H1 (cell line): ENCODE data around the gene ACTN4. TPM values are rescaled to one million over a fixed set of nuclear protein-coding genes. Genes with fewer than 3 reads are reported as not detected.
"Not testable (repeated sequence)": the region's sequence is repeated elsewhere in the genome, so short reads cannot be mapped to it uniquely, and the experiment has no call there.

ENCODE experiments used
- CTCF ChIA-PET: fragments of 300-600 bp; sonication (Branson Sonifier 250); formaldehyde crosslinking; loops from one replicate; lab custom pipeline; 2021; ENCODE audit not compliant: partially characterized antibody; lab: Charles Lee
- POLR2A ChIA-PET: fragments of 300-600 bp; sonication (Branson Sonifier 250); formaldehyde crosslinking; loops from one replicate; lab custom pipeline; 2021; ENCODE audit warnings: inconsistent platforms; ENCODE audit not compliant: partially characterized antibody; lab: Charles Lee
- DNase-seq, 2 experiments: peaks; one replicate each; pipeline versions ENCODE4 v3.0.0 to v3.0.0-alpha.2; 2010 to 2022; ENCODE audit warnings: low spot score in 2 of 2, low read depth in 1 of 2, mixed read lengths in 1 of 2
- FAIRE-seq: peaks from 2 replicates; lab custom pipeline; 2011; peaks lifted over from hg19 to GRCh38; lab: Jason Lieb, UNC
- H2AFZ ChIP-seq: 2 replicates; pipeline ENCODE4 v1.8.1; 2012; ENCODE audit warnings: low read length, inconsistent platforms
- H2AK5ac ChIP-seq: 2 replicates; pipeline ENCODE4 v1.6.1; 2013; ENCODE audit warnings: low read depth, low read length
- H2BK120ac ChIP-seq: replicated peaks from 2 replicates; pipeline ENCODE3; 2013; ENCODE audit warnings: low read depth, low read length, inconsistent platforms
- H2BK12ac ChIP-seq: 2 replicates; pipeline ENCODE4 v1.6.1; 2013; ENCODE audit warnings: low read depth, low read length
- H2BK15ac ChIP-seq: 2 replicates; pipeline ENCODE4 v1.6.1; 2013; ENCODE audit warnings: low read length
- H2BK20ac ChIP-seq: 2 replicates; pipeline ENCODE4 v1.6.1; 2013; ENCODE audit warnings: low read length
- H2BK5ac ChIP-seq: 2 replicates; pipeline ENCODE4 v1.6.1; 2013; ENCODE audit warnings: low read depth, low read length
- H3K14ac ChIP-seq: 2 replicates; pipeline ENCODE4 v1.6.1; 2013; ENCODE audit warnings: inconsistent platforms; ENCODE audit not compliant: insufficient read length
- H3K18ac ChIP-seq: 2 replicates; pipeline ENCODE4 v1.6.1; 2013; ENCODE audit warnings: low read length; ENCODE audit errors: extremely low read depth
- H3K23ac ChIP-seq: 2 replicates; pipeline ENCODE4 v1.6.1; 2013; ENCODE audit warnings: inconsistent platforms; ENCODE audit not compliant: insufficient read length
- H3K23me2 ChIP-seq: 2 replicates; pipeline ENCODE4 v1.6.1; 2013; ENCODE audit warnings: low read depth, low read length
- H3K27ac ChIP-seq: 2 replicates; pipeline ENCODE4 v1.6.1; 2011; ENCODE audit warnings: low read depth, low read length, inconsistent platforms
- H3K27me3 ChIP-seq, 4 experiments: replicated peaks in 1 of 4; 1 replicate in 1 of 4; 2 replicates in 3 of 4; pipeline versions ENCODE4 v1.6.1 to v1.8.1; 2011 to 2013; ENCODE audit warnings: low read length in 3 of 4, mild to moderate bottlenecking in 3 of 4, inconsistent platforms in 2 of 4, mixed read lengths in 2 of 4, moderate library complexity in 1 of 4; ENCODE audit not compliant: control insufficient read depth in 3 of 4, insufficient read depth in 3 of 4; ENCODE audit errors: extremely low read depth in 1 of 4
- H3K36me3 ChIP-seq, 4 experiments: 2 replicates each; pipeline versions ENCODE4 v1.6.1 to v1.8.1; 2011 to 2013; ENCODE audit warnings: mild to moderate bottlenecking in 4 of 4, low read length in 3 of 4, moderate library complexity in 2 of 4, control low read depth in 1 of 4, inconsistent platforms in 1 of 4; ENCODE audit not compliant: insufficient read depth in 4 of 4, control insufficient read depth in 2 of 4
- H3K4ac ChIP-seq: replicated peaks from 2 replicates; pipeline ENCODE3; 2013; ENCODE audit warnings: low read length, low read depth, mixed read lengths, inconsistent platforms; ENCODE audit not compliant: insufficient read length
- H3K4me1 ChIP-seq, 4 experiments: replicated peaks in 1 of 4; 1 replicate in 1 of 4; 2 replicates in 3 of 4; pipeline versions ENCODE4 v1.6.1 to v1.8.1; 2011 to 2013; ENCODE audit warnings: low read length in 3 of 4, inconsistent platforms in 2 of 4, mixed read lengths in 1 of 4; ENCODE audit not compliant: insufficient read depth in 4 of 4, control insufficient read depth in 3 of 4
- H3K4me2 ChIP-seq, 2 experiments: 2 replicates each; pipeline versions ENCODE4 v1.6.1 to v1.8.1; 2011 to 2013; ENCODE audit warnings: low read depth in 2 of 2, low read length in 2 of 2, control low read depth in 1 of 2, inconsistent platforms in 1 of 2, mild to moderate bottlenecking in 1 of 2; ENCODE audit not compliant: insufficient read depth in 1 of 2
- H3K4me3 ChIP-seq, 4 experiments: fragments of 200-600, 300-600 bp in 1 of 4; sonication (generic), shearing (Covaris generic), sonication (Bioruptor Twin) in 1 of 4; 2 replicates each; pipeline versions ENCODE4 v1.5.1 to v1.8.1; 2011 to 2016; ENCODE audit warnings: low read length in 4 of 4, low read depth in 3 of 4, control low read depth in 2 of 4, inconsistent platforms in 2 of 4, mild to moderate bottlenecking in 2 of 4, mixed read lengths in 1 of 4, moderate library complexity in 1 of 4; ENCODE audit not compliant: insufficient read depth in 2 of 4; ENCODE audit errors: extremely low read depth in 1 of 4
- H3K56ac ChIP-seq: replicated peaks from 2 replicates; pipeline ENCODE3; 2013; ENCODE audit warnings: low read depth, mild to moderate bottlenecking, mixed read lengths, low read length, inconsistent platforms; ENCODE audit not compliant: insufficient read length
- H3K79me1 ChIP-seq: 2 replicates; pipeline ENCODE4 v1.6.1; 2013; ENCODE audit warnings: low read depth, low read length, control low read depth
- H3K79me2 ChIP-seq, 2 experiments: 2 replicates each; pipeline versions ENCODE4 v1.6.1 to v1.8.1; 2012 to 2013; ENCODE audit warnings: low read length in 2 of 2, mild to moderate bottlenecking in 2 of 2, inconsistent platforms in 1 of 2; ENCODE audit not compliant: insufficient read depth in 2 of 2, control insufficient read depth in 1 of 2
- H3K9ac ChIP-seq, 4 experiments: replicated peaks in 1 of 4; 1 replicate in 1 of 4; 2 replicates in 3 of 4; pipeline versions ENCODE4 v1.6.1 to v1.8.1; 2011 to 2013; ENCODE audit warnings: low read depth in 3 of 4, low read length in 3 of 4, control low read depth in 2 of 4, mild to moderate bottlenecking in 2 of 4, moderate library complexity in 2 of 4, inconsistent platforms in 1 of 4; ENCODE audit errors: extremely low read depth in 1 of 4
- H3K9me3 ChIP-seq, 2 experiments: 2 replicates each; pipeline versions ENCODE4 v1.6.1 to v1.8.1; 2012 to 2013; ENCODE audit warnings: mild to moderate bottlenecking in 2 of 2, moderate library complexity in 2 of 2, control low read depth in 1 of 2, inconsistent platforms in 1 of 2, low read depth in 1 of 2, low read length in 1 of 2, mixed read lengths in 1 of 2; ENCODE audit not compliant: insufficient read depth in 2 of 2
- H4K20me1 ChIP-seq, 2 experiments: replicated peaks in 1 of 2; 2 replicates each; pipeline versions ENCODE3 to v1.8.1; 2011 to 2013; ENCODE audit warnings: inconsistent platforms in 2 of 2, low read length in 2 of 2, mild to moderate bottlenecking in 1 of 2; ENCODE audit not compliant: insufficient read depth in 2 of 2, control insufficient read depth in 1 of 2
- H4K5ac ChIP-seq: 2 replicates; pipeline ENCODE4 v1.6.1; 2013; ENCODE audit warnings: low read length, low read depth, mixed read lengths, inconsistent platforms; ENCODE audit not compliant: insufficient read length
- H4K8ac ChIP-seq: 2 replicates; pipeline ENCODE4 v1.8.0; 2013; ENCODE audit warnings: mild to moderate bottlenecking, moderate library complexity, low read length, inconsistent platforms; ENCODE audit not compliant: insufficient read depth; ENCODE audit errors: extremely low read depth
- H4K91ac ChIP-seq: replicated peaks from 2 replicates; pipeline ENCODE3; 2013; ENCODE audit warnings: low read length, mixed read lengths, inconsistent platforms; ENCODE audit not compliant: insufficient read length
- WGBS, 2 experiments: shearing (Covaris generic) in 1 of 2; methylation state at CpG; one replicate each; pipeline versions ENCODE4 v1.1.6 to v1.1.7; 2013 to 2015; ENCODE audit warnings: low lambda C conversion rate in 2 of 2, mixed read lengths in 2 of 2, inconsistent platforms in 1 of 2, low coverage in 1 of 2, missing lambda C conversion rate in 1 of 2; ENCODE audit not compliant: insufficient replicate concordance in 2 of 2, insufficient coverage in 1 of 2, insufficient read length in 1 of 2; ENCODE audit errors: extremely low coverage in 1 of 2, missing lambda C conversion rate in 1 of 2; 5-methylcytosine and 5-hydroxymethylcytosine counted together
- polyA plus RNA-seq, 7 experiments: library from polyadenylated mRNA; depleted of rRNA in 3 of 7; stranded (reverse) in 5 of 7; unstranded in 2 of 7; fragments of >200 nt in 5 of 7; fragments of 200-250 nt in 2 of 7; gene quantifications; 1 replicate in 5 of 7; 2 replicates in 1 of 7; 4 replicates in 1 of 7; pipeline versions ENCODE4 v1.2.1 to v1.2.3, GENCODE V29; 2011 to 2013; ENCODE audit warnings: missing spikeins in 2 of 7, mixed read lengths in 2 of 7
- total RNA-seq: library from RNA; stranded (reverse); fragmentation: NEBNext Ultra II Directional; extraction: Animal tissue kit (Norgen Biotek cat#: 25700); gene quantifications from 2 replicates; pipeline ENCODE4 v1.2.1, GENCODE V29; 2021

ACTN4 gene
- total and polyA plus RNA-seq, 2 of the 8 experiments (the other 6 are each of a cell fraction or from before 2014, with no cell fraction given): 211 to 520 TPM

GRCh38 chr19:38602856-38603255 is 44.6 kb upstream of the ACTN4 start:
- H4K91ac ChIP-seq, DNase-seq, H2BK20ac ChIP-seq, H3K4me3 ChIP-seq, POLR2A ChIA-PET, H3K36me3 ChIP-seq, H3K27me3 ChIP-seq, H3K9ac ChIP-seq, H3K9me3 ChIP-seq, H2AK5ac ChIP-seq, H2BK15ac ChIP-seq, H4K20me1 ChIP-seq, H3K79me1 ChIP-seq, H2AFZ ChIP-seq, H3K4ac ChIP-seq, H3K23ac ChIP-seq, H4K5ac ChIP-seq, H2BK120ac ChIP-seq, H3K4me1 ChIP-seq, H3K79me2 ChIP-seq, H3K14ac ChIP-seq, H3K27ac ChIP-seq, CTCF ChIA-PET, H3K4me2 ChIP-seq, H3K56ac ChIP-seq, H3K18ac ChIP-seq, FAIRE-seq, H2BK12ac ChIP-seq, H4K8ac ChIP-seq, H2BK5ac ChIP-seq, H3K23me2 ChIP-seq: not testable (repeated sequence)
- WGBS, 2 experiments: 90% methylated on average over 5 of the region's 5 CpGs; no CpG with 5 or more reads in 1 of the 2 experiments
